Stomach (tissue), 9 donors: ENCODE results near the gene HK3. TPM values are rescaled to one million over a fixed set of nuclear protein-coding genes. Genes with fewer than 3 reads are reported as not detected.

Experiments
- DNase-seq, 2 donors: peaks; one replicate each; pipeline versions ENCODE4 v3.0.0 to v3.0.0-alpha.2; 2013 to 2019
- H3K27ac ChIP-seq, 5 donors: fragments of 200-600 bp in 4 of 5; sonication (generic) in 4 of 5; one replicate each; pipeline ENCODE4 v1.5.1; 2013 to 2019; ENCODE audit warnings: mild to moderate bottlenecking in 1 of 5, moderate library complexity in 1 of 5
- H3K27me3 ChIP-seq, 3 donors: fragments of 200-600 bp; sonication (generic); one replicate each; pipeline ENCODE4 v1.5.1; 2017 to 2019; ENCODE audit warnings: mixed run types in 1 of 3
- H3K36me3 ChIP-seq, 4 donors: fragments of 200-600 bp; sonication (generic); 1 replicate in 3 of 4; 2 replicates in 1 of 4; pipeline ENCODE4 v1.5.1; 2016 to 2019
- H3K4me1 ChIP-seq, 4 donors: fragments of 200-600 bp; sonication (generic); one replicate each; pipeline ENCODE4 v1.5.1; 2016 to 2019
- H3K4me3 ChIP-seq, 4 donors: fragments of 200-600 bp; sonication (generic) in 3 of 4; one replicate each; pipeline ENCODE4 v1.5.1; 2016 to 2019; ENCODE audit warnings: mild to moderate bottlenecking in 1 of 4
- H3K9me3 ChIP-seq, 4 donors: fragments of 200-600 bp; sonication (generic); one replicate each; pipeline ENCODE4 v1.5.1; 2016 to 2019
- EP300 ChIP-seq: sonication (generic); formaldehyde crosslinking; IDR thresholded peaks from one replicate; pipeline ENCODE4 v1.6.1; 2017; ENCODE audit warnings: antibody characterized with exemption
- POLR2A ChIP-seq, 4 donors: fragments of 450-650 bp; IDR thresholded peaks; one replicate each; pipeline ENCODE4 v1.6.1; 2016; ENCODE audit warnings: antibody characterized with exemption in 4 of 4, control low read depth in 2 of 4, mild to moderate bottlenecking in 1 of 4, moderate library complexity in 1 of 4
- POLR2AphosphoS5 ChIP-seq, 3 donors: sonication (generic); formaldehyde crosslinking; IDR thresholded peaks; one replicate each; pipeline ENCODE4 v1.6.1; 2016; ENCODE audit warnings: antibody characterized with exemption in 3 of 3
- WGBS, 5 donors: extraction: QIAGEN DNeasy Blood & Tissue Kit in 3 of 5; methylation state at CpG; one replicate each; pipeline versions ENCODE4 v1.1.5 to v1.1.7; 2013 to 2018; 5-methylcytosine and 5-hydroxymethylcytosine counted together
- intact Hi-C: fragments of 100-400 bp; cut with DNase I; formaldehyde crosslinking; loops from one replicate; pipeline ENCODE4 v1.15.1; 2023; ENCODE audit warnings: low total_unique reads
- polyA plus RNA-seq, 3 donors: library from polyadenylated mRNA; stranded (reverse); fragments of 200-250 nt; gene quantifications; one replicate each; pipeline ENCODE4 v1.2.3, GENCODE V29; 2013
- total RNA-seq, 5 donors: library from RNA; depleted of rRNA; stranded (reverse); fragments of >200 nt; gene quantifications; one replicate each; pipeline versions ENCODE4 v1.1.0 to v1.2.3, GENCODE V29; 2014 to 2016
- TF ChIP-seq, protein P1 (sequence below), 7 experiments: fragments of 450-650 bp in 4 of 7; fragments of 200-600 bp in 3 of 7; sonication (generic) in 3 of 7; IDR thresholded peaks; one replicate each; pipeline ENCODE4 v1.5.1; 2016 to 2019; ENCODE audit warnings: antibody characterized with exemption in 7 of 7, control low read depth in 2 of 7, mild to moderate bottlenecking in 1 of 7
- donor health status: healthy with polysubstance abuse.
- donor health status: Bipolar disorder and iron deficiency.
- donor health status: healthy.

HK3 gene
- total and polyA plus RNA-seq, 8 donors: 1.6 to 145 (median 4.2) TPM; not detected in 2

DNA sequence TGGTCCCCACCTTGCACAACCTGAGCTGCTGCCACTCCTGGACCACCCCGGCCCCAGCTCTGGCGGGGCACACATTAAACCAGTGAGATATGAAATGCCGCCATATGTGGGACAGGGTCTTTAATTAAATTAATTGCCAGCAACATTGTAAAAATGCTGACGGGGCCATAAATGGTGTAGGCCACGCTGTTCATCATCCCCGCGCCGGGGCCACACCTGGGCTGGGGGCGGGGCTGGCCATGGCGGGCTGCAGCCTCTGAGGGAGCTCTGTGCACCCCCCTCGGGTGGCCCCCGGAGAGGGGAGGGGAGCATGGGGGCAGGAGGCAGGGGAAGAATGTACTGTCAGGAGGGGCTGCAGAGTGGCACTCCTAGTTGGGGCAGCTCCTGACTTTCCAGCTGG is 47.8 kb downstream of the HK3 start:
- Histone ChIP-seq H3K4me1 (no peaks in the 10 kb centered on the region), H3K36me3 (no peaks in the 10 kb centered on the region), H3K27ac (no peak overlapping the region), H3K4me3 (no peak overlapping the region), H3K27me3 (peaks cover 0 to 97% (median 42%) of the 10 kb centered on the region in 3 donors), H3K9me3 (no peaks in the 10 kb centered on the region)
- 60 to 80% (median 70%) methylated on average over 12 of the region's 12 CpGs for WGBS, 5 donors
- intact Hi-C loops: no loop called here
- TF ChIP-seq POLR2A (IDR thresholded peaks at IDR 0.05) (no peak), POLR2AphosphoS5 (IDR thresholded peaks at IDR 0.05) (no peak), EP300 (no peak)
- TF ChIP-seq, protein P1, sequence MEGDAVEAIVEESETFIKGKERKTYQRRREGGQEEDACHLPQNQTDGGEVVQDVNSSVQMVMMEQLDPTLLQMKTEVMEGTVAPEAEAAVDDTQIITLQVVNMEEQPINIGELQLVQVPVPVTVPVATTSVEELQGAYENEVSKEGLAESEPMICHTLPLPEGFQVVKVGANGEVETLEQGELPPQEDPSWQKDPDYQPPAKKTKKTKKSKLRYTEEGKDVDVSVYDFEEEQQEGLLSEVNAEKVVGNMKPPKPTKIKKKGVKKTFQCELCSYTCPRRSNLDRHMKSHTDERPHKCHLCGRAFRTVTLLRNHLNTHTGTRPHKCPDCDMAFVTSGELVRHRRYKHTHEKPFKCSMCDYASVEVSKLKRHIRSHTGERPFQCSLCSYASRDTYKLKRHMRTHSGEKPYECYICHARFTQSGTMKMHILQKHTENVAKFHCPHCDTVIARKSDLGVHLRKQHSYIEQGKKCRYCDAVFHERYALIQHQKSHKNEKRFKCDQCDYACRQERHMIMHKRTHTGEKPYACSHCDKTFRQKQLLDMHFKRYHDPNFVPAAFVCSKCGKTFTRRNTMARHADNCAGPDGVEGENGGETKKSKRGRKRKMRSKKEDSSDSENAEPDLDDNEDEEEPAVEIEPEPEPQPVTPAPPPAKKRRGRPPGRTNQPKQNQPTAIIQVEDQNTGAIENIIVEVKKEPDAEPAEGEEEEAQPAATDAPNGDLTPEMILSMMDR (IDR thresholded peaks at IDR 0.05): no peak
- no peak for DNase-seq

GRCh38 chr5:176850371-176851245 is 48.5 kb downstream of the HK3 start:
- Histone ChIP-seq H3K36me3 (no peaks in the 10 kb centered on the region), H3K4me3 (no peak overlapping the region), H3K27ac (no peak overlapping the region), H3K9me3 (no peaks in the 10 kb centered on the region), H3K27me3 (peaks cover 0 to 97% (median 35%) of the 10 kb centered on the region in 3 donors), H3K4me1 (no peaks in the 10 kb centered on the region)
- no peak for DNase-seq
- intact Hi-C loops: no loop called here
- WGBS, 5 donors: 72 to 82% (median 79%) methylated on average over 18 to 21 of the region's 21 CpGs
- no peak for TF ChIP-seq POLR2AphosphoS5 (IDR thresholded peaks at IDR 0.05)
- TF ChIP-seq, protein P1 (IDR thresholded peaks at IDR 0.05): no peak
- TF ChIP-seq POLR2A (IDR thresholded peaks at IDR 0.05): no peak
- TF ChIP-seq EP300: no peak

DNA sequence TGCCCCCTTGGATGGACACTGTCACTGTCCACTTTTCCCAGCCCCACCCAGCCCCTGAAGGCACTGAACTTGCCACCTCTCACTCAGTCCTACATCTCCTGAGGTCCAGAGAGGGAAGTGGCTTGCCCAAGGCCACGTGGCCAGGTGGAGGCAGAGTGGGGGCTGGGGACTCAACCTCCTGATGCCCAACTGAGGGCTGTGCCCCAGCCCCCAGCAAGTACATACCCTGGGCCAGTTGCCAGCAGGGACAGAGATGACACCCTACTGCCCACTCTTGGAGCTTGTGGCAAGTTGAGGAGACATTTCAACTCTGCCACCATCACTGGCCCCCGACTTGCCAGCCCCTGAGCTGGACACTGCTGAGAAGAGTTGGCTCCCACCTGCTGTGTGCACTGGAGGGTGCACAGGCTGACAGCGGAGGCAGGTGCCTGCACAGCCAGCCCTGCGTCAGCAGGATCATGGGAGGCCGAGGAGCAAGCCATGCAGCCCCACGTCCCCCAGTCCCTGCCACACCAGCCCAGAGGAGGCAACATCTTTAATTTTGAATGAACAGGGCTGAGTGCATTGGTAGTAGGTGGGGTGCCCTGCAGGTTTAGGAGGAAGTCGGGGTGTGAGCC is 49.4 kb downstream of the HK3 start:
- intact Hi-C loops: no loop called here
- Histone ChIP-seq H3K9me3 (no peaks in the 10 kb centered on the region), H3K36me3 (no peaks in the 10 kb centered on the region), H3K27ac (no peak overlapping the region), H3K27me3 (peaks cover 0 to 97% (median 30%) of the 10 kb centered on the region in 3 donors), H3K4me1 (no peaks in the 10 kb centered on the region), H3K4me3 (no peak overlapping the region)
- 61 to 78% (median 71%) methylated on average over 4 to 7 of the region's 7 CpGs for WGBS, 5 donors
- no peak for DNase-seq
- TF ChIP-seq POLR2A (IDR thresholded peaks at IDR 0.05) (no peak), POLR2AphosphoS5 (IDR thresholded peaks at IDR 0.05) (no peak), EP300 (no peak)
- TF ChIP-seq, protein P1 (IDR thresholded peaks at IDR 0.05): no peak

DNA sequence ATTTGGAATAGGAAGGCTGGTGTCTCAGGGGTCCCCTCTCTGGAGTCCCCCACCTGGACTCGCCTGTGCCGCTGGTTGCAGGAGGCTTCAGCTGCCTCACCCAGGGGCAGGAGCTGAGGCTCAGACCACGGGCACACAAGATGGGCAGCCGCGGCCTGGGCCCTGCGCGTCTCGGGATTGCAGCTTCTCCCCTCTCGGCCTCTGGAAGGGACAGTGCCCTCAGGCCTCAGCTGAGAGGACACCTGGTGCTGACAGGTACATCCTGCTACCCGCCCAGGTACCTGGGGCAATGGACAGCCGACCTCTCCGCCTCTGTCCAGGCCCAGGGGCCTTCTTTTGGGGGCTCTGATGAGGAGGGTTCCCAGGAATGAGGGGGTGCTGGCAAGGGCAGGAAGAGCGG is 50.5 kb downstream of the HK3 start:
- H3K27me3 ChIP-seq: peaks cover 0 to 97% (median 30%) of the 10 kb centered on the region in 3 donors
- H3K4me1 ChIP-seq: no peaks in the 10 kb centered on the region
- no peaks in the 10 kb centered on the region for H3K9me3 ChIP-seq
- H3K27ac ChIP-seq: no peak overlapping the region
- DNase-seq: no peak
- WGBS, 5 donors: 79 to 91% (median 84%) methylated on average over 4 to 13 of the region's 13 CpGs
- intact Hi-C loops: no loop called here
- no peak overlapping the region for H3K4me3 ChIP-seq
- TF ChIP-seq POLR2A (IDR thresholded peaks at IDR 0.05) (no peak), POLR2AphosphoS5 (IDR thresholded peaks at IDR 0.05) (no peak), EP300 (no peak)
- TF ChIP-seq, protein P1 (IDR thresholded peaks at IDR 0.05): no peak
- no peaks in the 10 kb centered on the region for H3K36me3 ChIP-seq
